Erythroblast (primary cell): Measurements from ENCODE around the gene ZNF276.

Source experiments
- GATA1 ChIP-seq: IDR thresholded peaks from 2 replicates; pipeline ENCODE4 v1.6.1; 2011; ENCODE audit warnings: low read depth, mild to moderate bottlenecking, control low read depth, low read length, moderate library complexity
- POLR2A ChIP-seq: IDR thresholded peaks from 2 replicates; pipeline ENCODE4 v1.6.1; 2011; ENCODE audit warnings: mild to moderate bottlenecking, low read length

GRCh38 chr16:89723279-89724250, 2.2 kb downstream of the ZNF276 start:
- TF ChIP-seq POLR2A (no peak), GATA1 (no peak)
